Caki2 (cell line): ENCODE results near the gene MIAT. TPM values are rescaled to one million over a fixed set of nuclear protein-coding genes. Genes with fewer than 3 reads are reported as not detected.

Source experiments
- DNase-seq: peaks from one replicate; pipeline ENCODE4 v3.0.0-alpha.2; 2015; ENCODE audit warnings: low read depth
- in situ Hi-C: cut with HindIII; loops from 2 replicates; pipeline ENCODE4 v1.10.0; 2016; ENCODE audit warnings: low sequenced_read_pairs, low pct_unique_long_range_greater_than_20kb, mixed read lengths
- total RNA-seq: library from RNA; depleted of rRNA; stranded (reverse); fragments of >200 nt; shearing (Covaris generic); gene quantifications from 2 replicates; pipeline ENCODE4 v1.2.3, GENCODE V29; 2014; ENCODE audit warnings: low replicate concordance

MIAT gene
- total RNA-seq, 1 experiment from 2014 or later: 0.20 TPM

GRCh38 chr22:26660356-26660755 lies 3.0 kb downstream of the MIAT start:
- no peak for DNase-seq
- in situ Hi-C loops: no loop called here

- in situ Hi-C loops: no loop called here
- DNase-seq: no peak
Measured at GRCh38 chr22:26660961-26661578, 3.7 kb downstream of the MIAT start.

GRCh38 chr22:26662160-26662559 lies 4.8 kb downstream of the MIAT start:
- in situ Hi-C loops: no loop called here
- no peak for DNase-seq

- in situ Hi-C loops: no loop called here
- no peak for DNase-seq
Measured at GRCh38 chr22:26663374-26663923, 6.1 kb downstream of the MIAT start.

GRCh38 chr22:26665813-26666231 lies 8.4 kb downstream of the MIAT start:
- in situ Hi-C loops: no loop called here
- DNase-seq: no peak

- no peak for DNase-seq
- in situ Hi-C loops: no loop called here
Measured at GRCh38 chr22:26667140-26667539, 9.8 kb downstream of the MIAT start.

GRCh38 chr22:26669060-26669481 lies 11.7 kb downstream of the MIAT start:
- peak; percentile 42 for DNase-seq
- in situ Hi-C loops: no loop called here

GRCh38 chr22:26670459-26670858 lies 13.1 kb downstream of the MIAT start:
- no peak for DNase-seq
- in situ Hi-C loops: no loop called here

GRCh38 chr22:26671317-26672059 lies 14.1 kb downstream of the MIAT start:
- in situ Hi-C loops: no loop called here
- DNase-seq: peak; percentile 74

GRCh38 chr22:26672060-26672471 lies 14.7 kb downstream of the MIAT start:
- no peak for DNase-seq
- in situ Hi-C loops: no loop called here

GRCh38 chr22:26672590-26673468 lies 15.4 kb downstream of the MIAT start:
- in situ Hi-C loops: no loop called here
- DNase-seq: peak; percentile 98

GRCh38 chr22:26673486-26673885 lies 16.1 kb downstream of the MIAT start:
- no peak for DNase-seq
- in situ Hi-C loops: no loop called here

GRCh38 chr22:26674211-26675190 lies 17.1 kb downstream of the MIAT start:
- in situ Hi-C loops: no loop called here
- peak; percentile 50 for DNase-seq

- no peak for DNase-seq
- in situ Hi-C loops: no loop called here
Measured at GRCh38 chr22:26675687-26676268, 18.4 kb downstream of the MIAT start.

GRCh38 chr22:26677217-26677616 lies 19.8 kb downstream of the MIAT start:
- in situ Hi-C loops: no loop called here
- DNase-seq: no peak

- in situ Hi-C loops: no loop called here
- DNase-seq: peak; percentile 67
Measured at GRCh38 chr22:26679003-26679629, 21.7 kb downstream of the MIAT start.

- in situ Hi-C loops: no loop called here
- no peak for DNase-seq
Measured at GRCh38 chr22:26680485-26680884, 23.1 kb downstream of the MIAT start.
